Measurements from ENCODE around the gene RANBP1. TPM values are rescaled to one million over a fixed set of nuclear protein-coding genes. Genes with fewer than 3 reads are reported as not detected.

The RANBP1 gene
- total RNA-seq, 1 donor from 2014 or later = 85.1 TPM

- Histone ChIP-seq H3K9ac (ENCODE audit: low read depth in 1 of 3, low read length in 3 of 3) (peak overlapping the region in 2 of 3 donors; percentile 20 to 33), H3K4me3 (ENCODE audit: low read length in 3 of 3) (no peak overlapping the region), H3K36me3 (ENCODE audit: control insufficient read depth in 3 of 3, insufficient read depth in 3 of 3, low read length in 3 of 3) (peaks cover 48 to 53% (median 51%) of the 10 kb centered on the region in 3 donors), H3K4me1 (ENCODE audit: control insufficient read depth in 3 of 3, insufficient read depth in 3 of 3, low read length in 3 of 3) (peaks cover 9 to 45% (median 24%) of the 10 kb centered on the region in 3 donors), H3K27me3 (ENCODE audit: control insufficient read depth in 3 of 3, insufficient read depth in 3 of 3, low read length in 3 of 3) (no peaks in the 10 kb centered on the region), H3K27ac (ENCODE audit: low read depth, low read length) (no peak overlapping the region), H3K9me3 (ENCODE audit: control insufficient read depth in 3 of 3, low read length in 3 of 3) (no peaks in the 10 kb centered on the region)
Observed at GRCh38 chr22:20124083-20124787, 8.3 kb downstream of the RANBP1 start.

DNA sequence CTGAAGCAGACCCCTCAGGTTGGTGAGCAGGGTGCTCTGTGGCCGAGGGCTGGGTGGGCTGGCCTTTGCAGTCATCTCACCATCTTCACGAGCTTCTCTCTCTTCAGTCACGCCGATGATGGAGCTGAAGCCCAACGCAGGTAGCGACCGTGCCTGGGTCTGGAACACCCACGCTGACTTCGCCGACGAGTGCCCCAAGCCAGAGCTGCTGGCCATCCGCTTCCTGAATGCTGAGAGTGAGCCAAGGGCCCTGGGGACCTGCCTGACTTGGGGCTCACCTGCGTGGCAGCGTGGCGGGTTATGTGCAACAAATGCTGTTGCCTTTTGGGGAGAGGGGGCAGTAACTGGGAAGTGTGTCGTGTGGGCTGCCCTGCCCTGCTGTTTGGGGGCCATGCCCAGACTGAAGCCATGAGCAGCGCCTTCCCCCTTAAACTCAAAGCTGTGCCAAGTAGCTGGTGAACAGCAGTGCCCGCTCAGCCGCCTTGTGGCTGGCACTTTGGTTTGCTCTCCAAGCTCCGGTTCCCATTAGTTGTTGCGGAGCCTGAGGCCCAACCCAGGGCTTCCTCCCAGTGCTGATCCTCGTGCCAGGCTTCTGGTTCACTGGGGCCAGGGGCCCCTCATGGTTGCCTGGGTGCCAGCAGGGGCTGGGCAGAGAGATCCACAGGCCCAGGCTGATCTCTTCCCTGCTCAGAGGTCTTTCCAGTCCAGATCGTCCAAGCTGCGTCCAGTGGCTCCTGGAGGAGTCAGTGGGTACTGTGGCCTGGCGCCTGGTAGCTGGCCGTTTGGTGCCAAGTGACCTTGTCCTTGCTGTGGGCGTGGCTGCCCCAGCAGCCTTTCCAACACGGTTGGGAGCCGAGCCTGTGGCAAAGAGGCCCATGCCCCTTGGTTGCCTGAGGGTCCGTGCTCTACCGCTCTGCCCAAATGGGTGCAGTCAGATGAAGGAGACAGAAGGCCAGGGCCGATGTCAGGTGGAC, 9.6 kb downstream of the RANBP1 start:
- H3K27me3 ChIP-seq (ENCODE audit: control insufficient read depth in 3 of 3, insufficient read depth in 3 of 3, low read length in 3 of 3) = no peaks in the 10 kb centered on the region
- H3K9ac ChIP-seq (ENCODE audit: low read depth in 1 of 3, low read length in 3 of 3) = peak overlapping the region; percentile 32 to 72 (median 43)
- peaks cover 39 to 43% (median 43%) of the 10 kb centered on the region in 3 donors for H3K36me3 ChIP-seq (ENCODE audit: control insufficient read depth in 3 of 3, insufficient read depth in 3 of 3, low read length in 3 of 3)
- no peaks in the 10 kb centered on the region for H3K9me3 ChIP-seq (ENCODE audit: control insufficient read depth in 3 of 3, low read length in 3 of 3)
- H3K4me1 ChIP-seq (ENCODE audit: control insufficient read depth in 3 of 3, insufficient read depth in 3 of 3, low read length in 3 of 3) = peaks cover 10 to 46% (median 28%) of the 10 kb centered on the region in 3 donors
- no peak overlapping the region for H3K4me3 ChIP-seq (ENCODE audit: low read length in 3 of 3)
- peak overlapping the region; percentile 45 for H3K27ac ChIP-seq (ENCODE audit: low read depth, low read length)

DNA sequence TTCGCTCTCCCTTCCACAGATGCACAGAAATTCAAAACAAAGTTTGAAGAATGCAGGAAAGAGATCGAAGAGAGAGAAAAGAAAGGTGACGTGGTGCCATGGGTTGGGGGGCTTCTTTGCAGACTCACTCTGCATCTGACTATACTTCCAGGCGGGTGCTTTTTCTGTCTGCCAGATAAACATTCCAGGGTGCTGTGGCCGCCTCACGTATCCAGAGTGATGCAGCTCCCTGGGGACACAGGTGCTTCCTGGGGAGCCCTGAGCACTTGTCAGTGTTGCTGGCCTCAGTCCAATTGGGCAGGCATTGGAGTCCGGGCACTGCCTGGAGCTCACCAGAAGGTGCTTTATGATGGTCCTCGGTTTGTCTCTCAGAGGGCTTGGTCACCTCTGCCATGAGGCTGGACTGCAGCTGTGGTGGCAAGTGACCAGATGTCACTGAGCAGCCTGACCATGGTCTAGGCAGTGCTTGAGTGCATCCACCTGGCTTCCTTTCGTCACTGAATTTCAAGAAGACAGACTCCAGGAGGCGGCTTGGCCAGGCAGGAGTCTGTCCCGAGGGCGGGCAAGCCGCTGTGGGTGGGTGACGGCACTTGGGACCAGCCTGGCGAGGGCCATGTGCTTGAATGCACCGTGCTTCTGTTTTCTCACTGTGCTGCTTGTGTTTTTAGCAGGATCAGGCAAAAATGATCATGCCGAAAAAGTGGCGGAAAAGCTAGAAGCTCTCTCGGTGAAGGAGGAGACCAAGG, 10.6 kb downstream of the RANBP1 start:
- H3K27me3 ChIP-seq (ENCODE audit: control insufficient read depth in 3 of 3, insufficient read depth in 3 of 3, low read length in 3 of 3) = no peaks in the 10 kb centered on the region
- H3K27ac ChIP-seq (ENCODE audit: low read depth, low read length) = no peak overlapping the region
- peaks cover 14 to 45% (median 32%) of the 10 kb centered on the region in 3 donors for H3K4me1 ChIP-seq (ENCODE audit: control insufficient read depth in 3 of 3, insufficient read depth in 3 of 3, low read length in 3 of 3)
- no peak overlapping the region for H3K4me3 ChIP-seq (ENCODE audit: low read length in 3 of 3)
- H3K9me3 ChIP-seq (ENCODE audit: control insufficient read depth in 3 of 3, low read length in 3 of 3) = no peaks in the 10 kb centered on the region
- H3K36me3 ChIP-seq (ENCODE audit: control insufficient read depth in 3 of 3, insufficient read depth in 3 of 3, low read length in 3 of 3) = peaks cover 35 to 42% (median 38%) of the 10 kb centered on the region in 3 donors
- peak overlapping the region in 1 of 3 donors; percentile 32 for H3K9ac ChIP-seq (ENCODE audit: low read depth in 1 of 3, low read length in 3 of 3)

DNA sequence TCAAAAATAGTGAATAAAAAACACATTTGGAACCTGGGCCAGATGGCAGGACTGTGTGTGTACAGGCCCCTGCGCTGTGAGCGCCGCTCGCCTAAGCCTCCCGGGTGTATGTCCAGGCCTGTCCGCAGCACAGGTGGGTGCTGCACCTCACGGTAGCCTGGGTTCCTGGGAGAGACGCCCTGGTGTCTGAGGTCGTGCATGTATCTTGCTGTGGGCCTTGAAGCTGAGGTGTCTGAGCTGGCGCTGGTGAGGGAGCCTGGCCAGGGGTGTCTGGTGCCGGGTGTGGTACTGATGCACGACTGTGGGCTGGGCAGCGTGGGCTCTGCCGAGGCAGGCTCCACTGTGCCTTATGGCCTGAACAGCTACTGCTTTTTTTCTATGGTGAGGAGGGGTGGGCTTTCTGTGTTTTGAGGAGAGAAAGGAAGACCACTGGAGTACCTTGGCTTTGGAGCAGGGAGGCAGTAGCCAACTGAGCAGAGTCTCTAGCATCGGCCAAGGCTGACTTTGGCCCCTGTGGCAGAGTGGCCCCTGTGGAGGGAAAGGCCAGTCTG, 11.5 kb downstream of the RANBP1 start:
- no peak overlapping the region for H3K4me3 ChIP-seq (ENCODE audit: low read length in 3 of 3)
- H3K36me3 ChIP-seq (ENCODE audit: control insufficient read depth in 3 of 3, insufficient read depth in 3 of 3, low read length in 3 of 3) = peaks cover 27 to 36% (median 29%) of the 10 kb centered on the region in 3 donors
- no peak overlapping the region for H3K9ac ChIP-seq (ENCODE audit: low read depth in 1 of 3, low read length in 3 of 3)
- no peak overlapping the region for H3K27ac ChIP-seq (ENCODE audit: low read depth, low read length)
- no peaks in the 10 kb centered on the region for H3K9me3 ChIP-seq (ENCODE audit: control insufficient read depth in 3 of 3, low read length in 3 of 3)
- H3K4me1 ChIP-seq (ENCODE audit: control insufficient read depth in 3 of 3, insufficient read depth in 3 of 3, low read length in 3 of 3) = peaks cover 16 to 48% (median 33%) of the 10 kb centered on the region in 3 donors
- no peaks in the 10 kb centered on the region for H3K27me3 ChIP-seq (ENCODE audit: control insufficient read depth in 3 of 3, insufficient read depth in 3 of 3, low read length in 3 of 3)

DNA sequence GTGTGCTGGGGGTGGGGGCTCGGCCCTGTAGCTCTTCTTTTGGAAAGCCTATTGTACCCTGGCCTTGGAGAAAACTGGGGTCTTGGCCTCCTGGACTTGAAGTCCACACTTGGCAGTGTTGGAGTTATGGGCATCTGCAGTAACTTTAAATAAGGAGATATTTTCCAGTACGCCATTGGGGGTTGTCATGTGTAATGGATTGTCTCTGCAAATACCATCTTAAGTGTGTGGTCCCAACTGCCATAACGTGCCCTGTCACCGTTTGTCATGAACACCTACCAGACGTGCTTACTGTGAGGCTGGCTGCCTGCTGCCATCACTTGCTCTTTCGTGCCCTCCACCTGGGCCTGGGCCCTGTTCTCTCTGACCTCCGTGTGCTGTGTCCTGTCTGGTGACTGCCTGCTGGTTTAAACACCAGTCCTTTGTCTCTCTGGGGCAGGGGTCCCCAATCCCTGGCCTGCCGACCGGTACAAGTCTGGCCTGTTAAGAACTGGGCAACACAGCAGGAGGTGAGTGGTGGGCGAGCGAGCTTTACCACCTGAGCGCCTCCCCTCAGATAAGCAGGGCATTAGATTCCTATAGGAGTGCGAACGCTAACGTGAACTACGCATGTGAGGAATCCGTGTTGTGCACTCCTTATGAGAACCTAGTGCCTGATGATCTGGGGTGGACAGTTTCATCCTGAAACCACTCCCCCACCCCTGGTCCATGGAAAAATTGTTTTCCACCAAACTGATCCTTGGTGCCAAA, 12.1 kb downstream of the RANBP1 start:
- H3K27me3 ChIP-seq (ENCODE audit: control insufficient read depth in 3 of 3, insufficient read depth in 3 of 3, low read length in 3 of 3) = no peaks in the 10 kb centered on the region
- no peaks in the 10 kb centered on the region for H3K9me3 ChIP-seq (ENCODE audit: control insufficient read depth in 3 of 3, low read length in 3 of 3)
- no peak overlapping the region for H3K4me3 ChIP-seq (ENCODE audit: low read length in 3 of 3)
- H3K9ac ChIP-seq (ENCODE audit: low read depth in 1 of 3, low read length in 3 of 3) = no peak overlapping the region
- H3K27ac ChIP-seq (ENCODE audit: low read depth, low read length) = no peak overlapping the region
- peaks cover 25 to 36% (median 28%) of the 10 kb centered on the region in 3 donors for H3K36me3 ChIP-seq (ENCODE audit: control insufficient read depth in 3 of 3, insufficient read depth in 3 of 3, low read length in 3 of 3)
- H3K4me1 ChIP-seq (ENCODE audit: control insufficient read depth in 3 of 3, insufficient read depth in 3 of 3, low read length in 3 of 3) = peaks cover 22 to 55% (median 39%) of the 10 kb centered on the region in 3 donors

DNA sequence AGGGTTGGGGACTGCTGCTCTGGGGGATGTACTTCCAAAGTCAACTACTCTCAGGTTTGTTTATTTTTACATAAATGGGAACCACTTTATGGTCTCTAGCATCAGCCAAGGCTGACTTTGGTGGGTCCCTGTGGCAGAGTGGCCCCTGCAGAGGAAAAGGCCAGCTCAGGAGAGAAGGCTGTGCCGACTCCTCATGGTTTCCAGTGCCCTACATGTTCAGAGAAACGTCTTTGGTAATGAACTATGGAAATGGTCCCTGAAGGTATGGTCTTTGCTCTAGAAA, 12.7 kb downstream of the RANBP1 start:
- Histone ChIP-seq H3K27ac (ENCODE audit: low read depth, low read length) (no peak overlapping the region), H3K27me3 (ENCODE audit: control insufficient read depth in 3 of 3, insufficient read depth in 3 of 3, low read length in 3 of 3) (no peaks in the 10 kb centered on the region), H3K9ac (ENCODE audit: low read depth in 1 of 3, low read length in 3 of 3) (no peak overlapping the region), H3K36me3 (ENCODE audit: control insufficient read depth in 3 of 3, insufficient read depth in 3 of 3, low read length in 3 of 3) (peaks cover 25 to 36% (median 26%) of the 10 kb centered on the region in 3 donors), H3K4me3 (ENCODE audit: low read length in 3 of 3) (no peak overlapping the region), H3K4me1 (ENCODE audit: control insufficient read depth in 3 of 3, insufficient read depth in 3 of 3, low read length in 3 of 3) (peaks cover 26 to 58% (median 44%) of the 10 kb centered on the region in 3 donors), H3K9me3 (ENCODE audit: control insufficient read depth in 3 of 3, low read length in 3 of 3) (no peaks in the 10 kb centered on the region)

GRCh38 chr22:20128902-20129746, 13.2 kb downstream of the RANBP1 start:
- no peaks in the 10 kb centered on the region for H3K9me3 ChIP-seq (ENCODE audit: control insufficient read depth in 3 of 3, low read length in 3 of 3)
- peaks cover 21 to 31% (median 25%) of the 10 kb centered on the region in 3 donors for H3K36me3 ChIP-seq (ENCODE audit: control insufficient read depth in 3 of 3, insufficient read depth in 3 of 3, low read length in 3 of 3)
- H3K4me3 ChIP-seq (ENCODE audit: low read length in 3 of 3) = no peak overlapping the region
- peaks cover 32 to 58% (median 49%) of the 10 kb centered on the region in 3 donors for H3K4me1 ChIP-seq (ENCODE audit: control insufficient read depth in 3 of 3, insufficient read depth in 3 of 3, low read length in 3 of 3)
- H3K9ac ChIP-seq (ENCODE audit: low read depth in 1 of 3, low read length in 3 of 3) = peak overlapping the region in 1 of 3 donors; percentile 40
- no peak overlapping the region for H3K27ac ChIP-seq (ENCODE audit: low read depth, low read length)
- H3K27me3 ChIP-seq (ENCODE audit: control insufficient read depth in 3 of 3, insufficient read depth in 3 of 3, low read length in 3 of 3) = no peaks in the 10 kb centered on the region

DNA sequence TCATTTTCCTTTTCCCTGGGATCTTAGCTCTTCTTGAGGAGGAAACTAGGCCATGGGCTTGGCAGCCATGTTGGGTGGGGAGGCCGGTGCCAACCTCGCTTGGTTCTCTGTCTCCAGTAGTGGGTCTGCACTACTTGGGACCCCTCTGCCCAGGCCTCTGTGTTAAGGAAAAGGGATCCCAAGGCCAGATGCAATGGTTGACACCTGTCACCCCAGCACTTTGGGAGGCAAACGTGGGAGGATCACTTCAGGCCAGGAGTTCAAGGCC, 13.8 kb downstream of the RANBP1 start:
- no peak overlapping the region for H3K4me3 ChIP-seq (ENCODE audit: low read length in 3 of 3)
- H3K36me3 ChIP-seq (ENCODE audit: control insufficient read depth in 3 of 3, insufficient read depth in 3 of 3, low read length in 3 of 3) = peaks cover 21 to 28% (median 25%) of the 10 kb centered on the region in 3 donors
- H3K27me3 ChIP-seq (ENCODE audit: control insufficient read depth in 3 of 3, insufficient read depth in 3 of 3, low read length in 3 of 3) = no peaks in the 10 kb centered on the region
- H3K27ac ChIP-seq (ENCODE audit: low read depth, low read length) = no peak overlapping the region
- H3K4me1 ChIP-seq (ENCODE audit: control insufficient read depth in 3 of 3, insufficient read depth in 3 of 3, low read length in 3 of 3) = peaks cover 37 to 59% (median 55%) of the 10 kb centered on the region in 3 donors
- H3K9ac ChIP-seq (ENCODE audit: low read depth in 1 of 3, low read length in 3 of 3) = no peak overlapping the region
- H3K9me3 ChIP-seq (ENCODE audit: control insufficient read depth in 3 of 3, low read length in 3 of 3) = no peaks in the 10 kb centered on the region

Measured in skeletal muscle tissue (tissue), 4 donors.